Fibroblast of skin of back (primary cell): Measurements from ENCODE around the gene PLD6. TPM values are rescaled to one million over a fixed set of nuclear protein-coding genes. Genes with fewer than 3 reads are reported as not detected.
A peak's percentile ranks its signal among the peaks of the same experiment; 100 is the strongest.
"Not testable (repeated sequence)": the region's sequence is repeated elsewhere in the genome, so short reads cannot be mapped to it uniquely, and the experiment has no call there.

ENCODE experiments used
- DNase-seq: peaks from one replicate; pipeline ENCODE4 v3.0.0-alpha.2; 2013
- polyA plus RNA-seq, 2 experiments: library from polyadenylated mRNA; unstranded; fragments of 120-200 nt; gene quantifications; one replicate each; pipeline ENCODE4 v1.2.1, GENCODE V29; 2013; ENCODE audit not compliant: insufficient read length in 2 of 2

PLD6 gene
- polyA plus RNA-seq (2013, experiment 1 of 2; ENCODE audit: insufficient read length), result 0.79 TPM
- polyA plus RNA-seq (2013, experiment 2 of 2; ENCODE audit: insufficient read length), result 0.59 TPM

GRCh38 chr17:17206124-17206912 is at the start of gene PLD6:
Gene PLD6 (minus strand): TSS chr17:17206333. CDS start chr17:17206286, 47 bp downstream.
- DNase-seq, result peak; percentile 30

GRCh38 chr17:17255689-17256088 is 49.6 kb upstream of the PLD6 start:
- not testable (repeated sequence) for DNase-seq

GRCh38 chr17:17254036-17254435 is 47.9 kb upstream of the PLD6 start:
- DNase-seq, result no peak

GRCh38 chr17:17253406-17253805 is 47.3 kb upstream of the PLD6 start:
- DNase-seq, result no peak

- no peak for DNase-seq
Observed at GRCh38 chr17:17252149-17252661, 46.1 kb upstream of the PLD6 start.

- no peak for DNase-seq
Observed at GRCh38 chr17:17246879-17247278, 40.7 kb upstream of the PLD6 start.

GRCh38 chr17:17243163-17243562 is 37.0 kb upstream of the PLD6 start:
- no peak for DNase-seq

GRCh38 chr17:17242246-17242645 is 36.1 kb upstream of the PLD6 start:
- no peak for DNase-seq

- DNase-seq, result no peak
Observed at GRCh38 chr17:17241656-17242055, 35.5 kb upstream of the PLD6 start.

GRCh38 chr17:17239832-17240231 is 33.7 kb upstream of the PLD6 start:
- no peak for DNase-seq

- DNase-seq, result peak; percentile 84
Observed at GRCh38 chr17:17237026-17237799, 31.1 kb upstream of the PLD6 start, which contains the start of gene FLCN. Gene FLCN (minus strand): TSS chr17:17237168. CDS start chr17:17228137, 9,031 bp downstream.

- DNase-seq, result peak; percentile 44
Observed at GRCh38 chr17:17236295-17237025, 30.3 kb upstream of the PLD6 start.

- peak; percentile 8 for DNase-seq
Observed at GRCh38 chr17:17235212-17236174, 29.4 kb upstream of the PLD6 start.

GRCh38 chr17:17232303-17232621 is 26.1 kb upstream of the PLD6 start:
- no peak for DNase-seq

- no peak for DNase-seq
Observed at GRCh38 chr17:17231621-17232302, 25.6 kb upstream of the PLD6 start.

- no peak for DNase-seq
Observed at GRCh38 chr17:17229416-17230384, 23.6 kb upstream of the PLD6 start.

- DNase-seq, result no peak
Observed at GRCh38 chr17:17228521-17229279, 22.6 kb upstream of the PLD6 start.

GRCh38 chr17:17227608-17228520 is 21.7 kb upstream of the PLD6 start:
- DNase-seq, result no peak
